DND-41 (cell line): ENCODE measurements around the gene PRRC2B.

Source experiments
- ATAC-seq: fragments of 200-7000 bp; cut with Tn5 transposase; 3 replicates; pipeline ENCODE4 v1.9.1; 2021; ENCODE audit warnings: low read depth; ENCODE audit not compliant: insufficient read depth
- DNase-seq: peaks from one replicate; pipeline ENCODE4 v3.0.0-alpha.2; 2020
- H2AFZ ChIP-seq: 2 replicates; pipeline ENCODE4 v1.6.0; 2012; ENCODE audit warnings: low read depth, low read length
- H3K27ac ChIP-seq: 2 replicates; pipeline ENCODE4 v1.5.1; 2012; ENCODE audit warnings: low read length, inconsistent platforms
- H3K27me3 ChIP-seq: fragments of 200-600 bp; sonication (generic); 2 replicates; pipeline ENCODE4 v1.6.0; 2012; ENCODE audit warnings: low read length, mild to moderate bottlenecking, inconsistent platforms; ENCODE audit not compliant: insufficient read depth, poor library complexity
- H3K36me3 ChIP-seq: 2 replicates; pipeline ENCODE4 v1.5.1; 2012; ENCODE audit warnings: low read length, inconsistent platforms; ENCODE audit not compliant: insufficient read depth
- H3K4me1 ChIP-seq: 2 replicates; pipeline ENCODE4 v1.5.1; 2012; ENCODE audit warnings: mild to moderate bottlenecking, low read length; ENCODE audit not compliant: insufficient read depth
- H3K4me2 ChIP-seq: 2 replicates; pipeline ENCODE4 v1.6.0; 2012; ENCODE audit warnings: mild to moderate bottlenecking, moderate library complexity, low read length, inconsistent platforms; ENCODE audit not compliant: insufficient read depth
- H3K4me3 ChIP-seq, 2 experiments: fragments of 200-600 bp in 1 of 2; shearing (Covaris generic) in 1 of 2; 2 replicates each; pipeline ENCODE4 v1.5.1; 2012 to 2016; ENCODE audit warnings: inconsistent platforms in 2 of 2, low read length in 2 of 2, mild to moderate bottlenecking in 2 of 2, low read depth in 1 of 2, moderate library complexity in 1 of 2
- H3K79me2 ChIP-seq: 2 replicates; pipeline ENCODE4 v1.6.0; 2012; ENCODE audit warnings: low read length, inconsistent platforms; ENCODE audit not compliant: insufficient read depth
- H3K9ac ChIP-seq: 2 replicates; pipeline ENCODE4 v1.6.0; 2012; ENCODE audit warnings: low read depth, mild to moderate bottlenecking, inconsistent platforms, low read length, moderate library complexity
- H3K9me3 ChIP-seq: 2 replicates; pipeline ENCODE4 v1.5.1; 2012; ENCODE audit warnings: low read length, moderate library complexity, mild to moderate bottlenecking, inconsistent platforms; ENCODE audit not compliant: insufficient read depth, severe bottlenecking
- H4K20me1 ChIP-seq: 2 replicates; pipeline ENCODE4 v1.6.0; 2012; ENCODE audit warnings: low read length; ENCODE audit not compliant: insufficient read depth
- EZH2 ChIP-seq: IDR thresholded peaks from 3 replicates; pipeline ENCODE4 v1.6.1; 2012; ENCODE audit warnings: borderline replicate concordance, low read depth, mild to moderate bottlenecking, moderate library complexity, low read length, inconsistent platforms; ENCODE audit not compliant: severe bottlenecking
- TF ChIP-seq, protein P1 (sequence below): IDR thresholded peaks from 2 replicates; pipeline ENCODE4 v1.5.1; 2012; ENCODE audit warnings: borderline replicate concordance, low read length, moderate library complexity, mild to moderate bottlenecking; ENCODE audit not compliant: poor library complexity, severe bottlenecking; ENCODE audit errors: extremely low read depth

The PRRC2B gene

DNA sequence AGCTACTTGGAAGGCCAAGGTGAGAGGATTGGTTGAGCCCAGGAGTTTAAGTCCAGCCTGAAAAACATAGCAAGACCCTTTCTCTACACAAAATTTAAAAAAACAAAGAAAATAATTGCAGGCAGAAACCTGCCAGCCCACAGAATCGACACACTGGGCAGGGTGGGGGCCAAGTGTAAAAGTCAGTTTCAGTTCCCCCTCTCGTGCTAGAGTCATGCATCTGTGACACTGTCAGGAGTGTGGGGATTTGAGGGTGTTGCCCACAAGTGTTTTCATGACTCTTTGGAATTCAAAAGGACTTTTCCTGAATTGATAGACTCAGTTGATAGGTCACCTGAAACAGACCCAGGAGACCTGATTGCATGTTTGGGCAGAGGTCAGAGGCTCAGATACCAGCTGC, 47.6 kb downstream of the PRRC2B start:
- DNase-seq: no peak
- H3K36me3 ChIP-seq: peaks cover 92% of the 10 kb centered on the region
- no peak overlapping the region for H3K4me3 ChIP-seq
- no peaks in the 10 kb centered on the region for H3K9me3 ChIP-seq
- TF ChIP-seq EZH2: no peak
- TF ChIP-seq, protein P1, sequence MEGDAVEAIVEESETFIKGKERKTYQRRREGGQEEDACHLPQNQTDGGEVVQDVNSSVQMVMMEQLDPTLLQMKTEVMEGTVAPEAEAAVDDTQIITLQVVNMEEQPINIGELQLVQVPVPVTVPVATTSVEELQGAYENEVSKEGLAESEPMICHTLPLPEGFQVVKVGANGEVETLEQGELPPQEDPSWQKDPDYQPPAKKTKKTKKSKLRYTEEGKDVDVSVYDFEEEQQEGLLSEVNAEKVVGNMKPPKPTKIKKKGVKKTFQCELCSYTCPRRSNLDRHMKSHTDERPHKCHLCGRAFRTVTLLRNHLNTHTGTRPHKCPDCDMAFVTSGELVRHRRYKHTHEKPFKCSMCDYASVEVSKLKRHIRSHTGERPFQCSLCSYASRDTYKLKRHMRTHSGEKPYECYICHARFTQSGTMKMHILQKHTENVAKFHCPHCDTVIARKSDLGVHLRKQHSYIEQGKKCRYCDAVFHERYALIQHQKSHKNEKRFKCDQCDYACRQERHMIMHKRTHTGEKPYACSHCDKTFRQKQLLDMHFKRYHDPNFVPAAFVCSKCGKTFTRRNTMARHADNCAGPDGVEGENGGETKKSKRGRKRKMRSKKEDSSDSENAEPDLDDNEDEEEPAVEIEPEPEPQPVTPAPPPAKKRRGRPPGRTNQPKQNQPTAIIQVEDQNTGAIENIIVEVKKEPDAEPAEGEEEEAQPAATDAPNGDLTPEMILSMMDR: no peak
- peaks cover 52% of the 10 kb centered on the region; the same call in 1 of the 2 replicates for H3K79me2 ChIP-seq
- no peaks in the 10 kb centered on the region for H3K4me1 ChIP-seq
- no peak overlapping the region for H3K9ac ChIP-seq
- H3K27me3 ChIP-seq: no peaks in the 10 kb centered on the region
- no peak overlapping the region for H3K27ac ChIP-seq
- H3K4me2 ChIP-seq: no peak overlapping the region
- H4K20me1 ChIP-seq: peaks cover 32% of the 10 kb centered on the region
- no peak for ATAC-seq
- no peak overlapping the region for H2AFZ ChIP-seq

DNA sequence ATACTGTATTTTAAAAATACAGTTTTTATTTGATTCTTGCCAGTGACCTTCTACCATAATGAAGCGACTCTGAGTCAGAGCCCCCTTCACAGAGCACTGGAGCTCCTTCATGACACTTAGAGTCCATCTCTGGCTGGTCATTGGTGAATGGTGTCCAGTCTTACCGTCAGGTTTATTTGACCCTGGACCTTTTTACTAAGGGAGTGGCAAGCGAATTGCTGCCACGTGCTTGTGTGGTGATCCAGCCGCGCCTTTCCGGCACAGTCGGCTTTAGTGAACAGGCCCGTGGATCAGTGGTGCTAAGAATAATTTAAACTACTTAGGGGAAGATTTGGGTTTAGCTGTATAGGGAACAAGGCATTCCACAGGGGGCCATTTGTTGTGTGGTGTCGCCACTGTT, 48.5 kb downstream of the PRRC2B start:
- ATAC-seq (no peak), DNase-seq (no peak)
- H3K79me2 ChIP-seq: peaks cover 46% of the 10 kb centered on the region; the same call in 1 of the 2 replicates
- peaks cover 92% of the 10 kb centered on the region for H3K36me3 ChIP-seq
- no peak overlapping the region for H3K27ac ChIP-seq
- no peak overlapping the region for H2AFZ ChIP-seq
- no peak overlapping the region for H3K4me3 ChIP-seq
- no peak for TF ChIP-seq EZH2
- TF ChIP-seq, protein P1: no peak
- peaks cover 34% of the 10 kb centered on the region for H4K20me1 ChIP-seq
- no peaks in the 10 kb centered on the region for H3K9me3 ChIP-seq
- no peak overlapping the region for H3K4me2 ChIP-seq
- no peak overlapping the region for H3K9ac ChIP-seq
- H3K27me3 ChIP-seq: no peaks in the 10 kb centered on the region
- H3K4me1 ChIP-seq: no peaks in the 10 kb centered on the region

DNA sequence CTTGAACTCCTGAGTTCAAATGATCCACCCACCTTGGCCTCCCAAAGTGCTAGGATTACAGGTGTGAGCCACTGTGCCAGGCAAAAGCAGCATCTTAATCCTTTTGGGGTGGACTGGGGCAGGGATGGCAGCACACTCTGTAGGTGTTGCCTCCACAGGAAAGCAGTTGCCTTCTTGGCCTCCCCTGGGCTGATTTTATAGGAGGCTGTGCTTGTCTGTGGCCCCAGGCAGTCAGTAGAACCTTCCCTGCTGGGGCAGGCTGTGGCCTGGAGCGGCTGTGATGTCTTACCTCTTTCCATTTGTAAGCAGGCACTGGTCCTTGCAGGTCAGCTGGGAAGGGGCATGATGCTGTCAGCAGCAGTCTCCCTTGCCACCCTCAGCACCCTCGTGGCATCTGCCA, 49.8 kb downstream of the PRRC2B start:
- no peaks in the 10 kb centered on the region for H3K27me3 ChIP-seq
- no peak overlapping the region for H3K4me3 ChIP-seq
- H3K4me1 ChIP-seq: no peaks in the 10 kb centered on the region
- ATAC-seq (no peak), DNase-seq (no peak)
- no peak overlapping the region for H2AFZ ChIP-seq
- H3K79me2 ChIP-seq: peaks cover 47% of the 10 kb centered on the region; the same call in 1 of the 2 replicates
- H3K27ac ChIP-seq: no peak overlapping the region
- H3K4me2 ChIP-seq: no peak overlapping the region
- peaks cover 34% of the 10 kb centered on the region for H4K20me1 ChIP-seq
- TF ChIP-seq, protein P1: no peak
- peaks cover 89% of the 10 kb centered on the region for H3K36me3 ChIP-seq
- no peaks in the 10 kb centered on the region for H3K9me3 ChIP-seq
- no peak overlapping the region for H3K9ac ChIP-seq

DNA sequence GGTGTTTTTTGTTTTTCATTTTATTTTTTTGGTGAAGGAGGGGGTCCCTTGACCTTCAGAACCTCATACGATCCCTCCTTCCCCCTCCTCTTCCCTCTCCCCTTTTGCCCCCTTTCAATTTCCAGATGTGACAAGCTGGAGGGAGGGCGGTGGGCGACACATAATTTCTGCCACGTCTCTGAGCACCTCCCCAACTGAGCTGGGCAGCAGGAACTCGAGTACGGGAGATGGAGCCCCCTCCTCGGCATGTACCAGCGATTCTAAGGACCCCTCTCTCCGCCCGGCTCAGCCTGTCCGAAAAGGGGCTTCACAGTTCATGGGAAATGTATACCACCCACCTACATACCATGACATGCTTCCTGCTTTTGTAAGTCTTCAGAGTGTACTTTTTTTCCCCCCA, 52.4 kb downstream of the PRRC2B start:
- Histone ChIP-seq H3K79me2 (peaks cover 47% of the 10 kb centered on the region), H3K4me2 (no peak overlapping the region), H3K9ac (no peak overlapping the region), H3K9me3 (no peaks in the 10 kb centered on the region), H4K20me1 (peaks cover 30% of the 10 kb centered on the region), H3K27me3 (no peaks in the 10 kb centered on the region), H3K36me3 (peaks cover 88% of the 10 kb centered on the region), H3K4me1 (no peaks in the 10 kb centered on the region), H3K4me3 (no peak overlapping the region), H3K27ac (no peak overlapping the region), H2AFZ (no peak overlapping the region)
- DNase-seq (no peak), ATAC-seq (no peak)
- TF ChIP-seq, protein P1: no peak
